Smooth muscle cell (in vitro differentiated cells): Measurements from ENCODE around the gene CSPG4. TPM values are rescaled to one million over a fixed set of nuclear protein-coding genes. Genes with fewer than 3 reads are reported as not detected.

ENCODE experiments used
- DNase-seq: peaks from one replicate; lab custom pipeline; 2025; ENCODE audit not compliant: unreplicated experiment; lab: John Stamatoyannopoulos, UW
- H2AFZ ChIP-seq: fragments of 200-600 bp; sonication (generic); 2 replicates; pipeline ENCODE4 v1.6.0; 2016; ENCODE audit warnings: antibody characterized with exemption, low read depth, mild to moderate bottlenecking
- H3F3A ChIP-seq: fragments of 200-600 bp; sonication (generic); 2 replicates; pipeline ENCODE4 v1.6.0; 2017; ENCODE audit warnings: antibody characterized with exemption, low read depth
- H3K27ac ChIP-seq: fragments of 200-600 bp; sonication (generic); 2 replicates; pipeline ENCODE4 v1.5.1; 2016; ENCODE audit warnings: low read depth, mild to moderate bottlenecking
- H3K27me3 ChIP-seq: fragments of 200-600 bp; sonication (generic); 2 replicates; pipeline ENCODE4 v1.6.1; 2016; ENCODE audit warnings: low read depth, mild to moderate bottlenecking
- H3K36me3 ChIP-seq: fragments of 200-600 bp; sonication (generic); 2 replicates; pipeline ENCODE4 v1.5.1; 2016; ENCODE audit warnings: low read depth
- H3K4me1 ChIP-seq: fragments of 200-600 bp; sonication (generic); 2 replicates; pipeline ENCODE4 v1.5.1; 2016; ENCODE audit warnings: low read depth
- H3K4me2 ChIP-seq: fragments of 200-600 bp; sonication (generic); 2 replicates; pipeline ENCODE4 v1.6.0; 2016; ENCODE audit warnings: mild to moderate bottlenecking
- H3K4me3 ChIP-seq: fragments of 200-600 bp; sonication (generic); 2 replicates; pipeline ENCODE4 v1.5.1; 2016; ENCODE audit warnings: mild to moderate bottlenecking
- H3K79me2 ChIP-seq: fragments of 200-600 bp; sonication (generic); 2 replicates; pipeline ENCODE4 v1.6.0; 2016; ENCODE audit warnings: low read depth, mild to moderate bottlenecking
- H3K9ac ChIP-seq: fragments of 200-600 bp; sonication (generic); 2 replicates; pipeline ENCODE4 v1.6.0; 2016; ENCODE audit warnings: low read depth
- H3K9me3 ChIP-seq: fragments of 200-600 bp; sonication (generic); replicated peaks from 2 replicates; pipeline ENCODE4 v1.5.1; 2016; ENCODE audit warnings: low read depth
- H4K20me1 ChIP-seq: fragments of 200-600 bp; sonication (generic); 2 replicates; pipeline ENCODE4 v1.6.0; 2016; ENCODE audit warnings: low read depth
- WGBS: methylation state at CpG from one replicate; pipeline ENCODE4 v1.1.7; 2016; ENCODE audit warnings: low lambda C conversion rate; 5-methylcytosine and 5-hydroxymethylcytosine counted together
- polyA plus RNA-seq: library from polyadenylated mRNA; unstranded; fragments of >200 nt; fragmentation: Nextera tagmentation; extraction: Ambion mirVana; gene quantifications from 2 replicates; pipeline ENCODE4 v1.2.1, GENCODE V29; 2016
- total RNA-seq: library from RNA; depleted of rRNA; stranded (reverse); fragments of >200 nt; gene quantifications from 2 replicates; pipeline ENCODE4 v1.2.3, GENCODE V29; 2014
- TF ChIP-seq, protein P1 (sequence below): fragments of 200-600 bp; sonication (generic); IDR thresholded peaks from 2 replicates; pipeline ENCODE4 v1.5.1; 2017; ENCODE audit warnings: borderline replicate concordance, mild to moderate bottlenecking, antibody characterized with exemption; ENCODE audit not compliant: insufficient read depth, poor library complexity, severe bottlenecking

The CSPG4 gene
- total and polyA plus RNA-seq, 2 experiments from 2014 or later: 35.3 to 54.9 TPM

DNA sequence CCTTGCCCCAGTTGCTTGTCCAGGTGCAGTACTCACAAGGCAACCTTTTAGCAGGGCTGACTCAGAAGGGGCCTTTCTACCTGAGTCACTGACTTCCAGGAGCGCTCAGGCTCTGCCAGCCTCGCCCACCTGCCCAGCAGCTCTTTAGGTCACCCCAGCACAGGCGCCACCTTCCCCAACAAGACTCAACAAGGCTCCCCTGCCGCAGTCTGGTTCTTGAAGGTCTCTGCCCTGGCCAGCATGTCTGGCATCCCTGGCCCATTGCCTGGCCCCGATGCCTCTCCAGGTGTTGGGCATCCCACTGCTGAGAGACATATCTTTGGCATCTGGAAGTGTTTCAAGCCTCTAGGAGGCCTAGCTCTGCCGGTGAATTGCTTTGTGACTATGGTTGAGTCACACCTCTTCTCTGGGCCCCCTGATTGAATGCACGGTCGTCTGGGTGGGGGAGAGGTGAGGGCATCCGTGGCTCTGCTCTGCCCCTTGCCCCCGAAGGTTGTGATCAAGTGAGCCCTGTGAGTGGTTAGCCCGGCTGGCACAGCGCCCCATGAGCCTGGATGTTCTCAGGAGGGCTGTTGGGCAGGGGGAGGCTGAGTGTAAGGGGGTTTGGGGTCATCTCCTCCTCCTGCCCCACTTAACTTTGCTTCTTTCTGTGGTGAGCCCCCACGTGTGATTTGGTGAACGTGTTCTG is 43.3 kb downstream of the CSPG4 start:
- H3K9me3 ChIP-seq: no peaks in the 10 kb centered on the region
- H3K9ac ChIP-seq: peak overlapping the region; percentile 71
- H3K4me2 ChIP-seq: no peak overlapping the region
- H3K4me1 ChIP-seq: peaks cover 32% of the 10 kb centered on the region
- H3K4me3 ChIP-seq: no peak overlapping the region
- H2AFZ ChIP-seq: no peak overlapping the region
- H3F3A ChIP-seq: peaks cover 19% of the 10 kb centered on the region
- WGBS: 80% methylated on average over 14 of the region's 14 CpGs
- H3K27ac ChIP-seq: peak overlapping the region; percentile 85
- H3K27me3 ChIP-seq: no peaks in the 10 kb centered on the region
- TF ChIP-seq, protein P1, sequence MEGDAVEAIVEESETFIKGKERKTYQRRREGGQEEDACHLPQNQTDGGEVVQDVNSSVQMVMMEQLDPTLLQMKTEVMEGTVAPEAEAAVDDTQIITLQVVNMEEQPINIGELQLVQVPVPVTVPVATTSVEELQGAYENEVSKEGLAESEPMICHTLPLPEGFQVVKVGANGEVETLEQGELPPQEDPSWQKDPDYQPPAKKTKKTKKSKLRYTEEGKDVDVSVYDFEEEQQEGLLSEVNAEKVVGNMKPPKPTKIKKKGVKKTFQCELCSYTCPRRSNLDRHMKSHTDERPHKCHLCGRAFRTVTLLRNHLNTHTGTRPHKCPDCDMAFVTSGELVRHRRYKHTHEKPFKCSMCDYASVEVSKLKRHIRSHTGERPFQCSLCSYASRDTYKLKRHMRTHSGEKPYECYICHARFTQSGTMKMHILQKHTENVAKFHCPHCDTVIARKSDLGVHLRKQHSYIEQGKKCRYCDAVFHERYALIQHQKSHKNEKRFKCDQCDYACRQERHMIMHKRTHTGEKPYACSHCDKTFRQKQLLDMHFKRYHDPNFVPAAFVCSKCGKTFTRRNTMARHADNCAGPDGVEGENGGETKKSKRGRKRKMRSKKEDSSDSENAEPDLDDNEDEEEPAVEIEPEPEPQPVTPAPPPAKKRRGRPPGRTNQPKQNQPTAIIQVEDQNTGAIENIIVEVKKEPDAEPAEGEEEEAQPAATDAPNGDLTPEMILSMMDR: no peak
- H4K20me1 ChIP-seq: no peaks in the 10 kb centered on the region
- H3K79me2 ChIP-seq: no peaks in the 10 kb centered on the region
- H3K36me3 ChIP-seq: no peaks in the 10 kb centered on the region
- no peak for DNase-seq

- H3K36me3 ChIP-seq: no peaks in the 10 kb centered on the region
- H3K4me3 ChIP-seq: no peak overlapping the region
- H3K4me2 ChIP-seq: peak overlapping the region; percentile 37
- H3K4me1 ChIP-seq: peaks cover 10% of the 10 kb centered on the region
- no peaks in the 10 kb centered on the region for H3K9me3 ChIP-seq
- H3K9ac ChIP-seq: peak overlapping the region; percentile 77
- H4K20me1 ChIP-seq: no peaks in the 10 kb centered on the region
- H3F3A ChIP-seq: peaks cover 8% of the 10 kb centered on the region
- WGBS: 64% methylated on average over 14 of the region's 15 CpGs
- TF ChIP-seq, protein P1: no peak
- H2AFZ ChIP-seq: no peak overlapping the region
- no peaks in the 10 kb centered on the region for H3K27me3 ChIP-seq
- H3K27ac ChIP-seq: peak overlapping the region; percentile 95
- DNase-seq: peak; percentile 30
- H3K79me2 ChIP-seq: no peaks in the 10 kb centered on the region
Measured at GRCh38 chr15:75666823-75667501, 45.7 kb downstream of the CSPG4 start.

DNA sequence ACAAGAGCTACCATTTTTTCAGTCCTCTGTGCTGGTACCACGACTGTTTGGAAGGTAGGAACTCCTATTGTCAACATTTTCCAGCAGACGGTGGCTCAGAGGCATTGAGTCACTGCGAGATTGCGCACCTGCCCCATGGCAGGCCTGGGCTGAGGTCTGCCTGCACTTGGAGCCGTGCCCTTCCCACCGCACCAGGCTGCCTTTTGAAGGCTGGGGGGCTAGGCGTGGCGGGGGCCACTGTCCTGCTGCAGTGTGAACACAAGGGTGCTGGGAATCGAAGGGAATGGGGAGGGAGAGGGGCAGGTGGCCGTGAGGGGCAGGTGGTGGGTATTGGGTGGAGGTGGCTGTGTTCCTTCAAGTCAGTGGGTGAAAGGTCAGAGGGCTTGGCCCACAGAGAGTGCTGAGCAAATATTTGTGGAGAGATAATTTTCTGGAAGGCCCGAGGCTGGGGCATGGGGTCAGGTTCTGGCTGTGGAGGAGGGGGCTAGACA is 48.7 kb downstream of the CSPG4 start:
- Histone ChIP-seq H3K36me3 (no peaks in the 10 kb centered on the region), H3K9me3 (no peaks in the 10 kb centered on the region), H3K4me1 (peaks cover 10% of the 10 kb centered on the region), H3K27me3 (no peaks in the 10 kb centered on the region), H3K9ac (no peak overlapping the region), H3F3A (peaks cover 8% of the 10 kb centered on the region), H3K79me2 (no peaks in the 10 kb centered on the region), H3K27ac (no peak overlapping the region), H3K4me2 (no peak overlapping the region), H2AFZ (no peak overlapping the region), H4K20me1 (no peaks in the 10 kb centered on the region), H3K4me3 (no peak overlapping the region)
- DNase-seq: no peak
- WGBS: 92% methylated on average over 11 of the region's 11 CpGs
- TF ChIP-seq, protein P1: no peak
